Measurements from ENCODE around the gene SPECC1.

GRCh38 chr17:20256144-20256543, 247.0 kb downstream of the SPECC1 start:
- TF ChIP-seq, protein P1, sequence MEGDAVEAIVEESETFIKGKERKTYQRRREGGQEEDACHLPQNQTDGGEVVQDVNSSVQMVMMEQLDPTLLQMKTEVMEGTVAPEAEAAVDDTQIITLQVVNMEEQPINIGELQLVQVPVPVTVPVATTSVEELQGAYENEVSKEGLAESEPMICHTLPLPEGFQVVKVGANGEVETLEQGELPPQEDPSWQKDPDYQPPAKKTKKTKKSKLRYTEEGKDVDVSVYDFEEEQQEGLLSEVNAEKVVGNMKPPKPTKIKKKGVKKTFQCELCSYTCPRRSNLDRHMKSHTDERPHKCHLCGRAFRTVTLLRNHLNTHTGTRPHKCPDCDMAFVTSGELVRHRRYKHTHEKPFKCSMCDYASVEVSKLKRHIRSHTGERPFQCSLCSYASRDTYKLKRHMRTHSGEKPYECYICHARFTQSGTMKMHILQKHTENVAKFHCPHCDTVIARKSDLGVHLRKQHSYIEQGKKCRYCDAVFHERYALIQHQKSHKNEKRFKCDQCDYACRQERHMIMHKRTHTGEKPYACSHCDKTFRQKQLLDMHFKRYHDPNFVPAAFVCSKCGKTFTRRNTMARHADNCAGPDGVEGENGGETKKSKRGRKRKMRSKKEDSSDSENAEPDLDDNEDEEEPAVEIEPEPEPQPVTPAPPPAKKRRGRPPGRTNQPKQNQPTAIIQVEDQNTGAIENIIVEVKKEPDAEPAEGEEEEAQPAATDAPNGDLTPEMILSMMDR (conservative IDR thresholded peaks at IDR 0.05; ENCODE audit: low read depth, low read length) = no peak
- TF ChIP-seq EZH2 (IDR thresholded peaks at IDR 0.05; ENCODE audit: low read length, unreplicated experiment) (no peak), EZH2phosphoT487 (IDR thresholded peaks at IDR 0.05; ENCODE audit: borderline replicate concordance, low read length) (no peak)

All from PC-3 (cell line).